RWPE2 (cell line): ENCODE results near the gene DNHD1.

Experiments
- ATAC-seq: fragments of 200-7000 bp; cut with Tn5 transposase; 3 replicates; pipeline ENCODE4 v1.9.1; 2021; ENCODE audit warnings: low read depth
- DNase-seq: peaks from one replicate; pipeline ENCODE4 v3.0.0-alpha.2; 2020; ENCODE audit warnings: low spot score
- H3K27ac ChIP-seq: fragments of 450-650 bp; 2 replicates; pipeline ENCODE4 v1.5.1; 2017; ENCODE audit warnings: mild to moderate bottlenecking; ENCODE audit not compliant: poor library complexity, severe bottlenecking
- H3K27me3 ChIP-seq: fragments of 250-450 bp; sonication (Bioruptor Pico); 2 replicates; pipeline ENCODE4 v1.5.1; 2021; ENCODE audit warnings: mild to moderate bottlenecking, moderate library complexity; ENCODE audit not compliant: insufficient read depth, poor library complexity, severe bottlenecking
- H3K36me3 ChIP-seq: fragments of 250-450 bp; sonication (Bioruptor Pico); 2 replicates; pipeline ENCODE4 v1.5.1; 2020; ENCODE audit warnings: low read depth, mild to moderate bottlenecking, moderate library complexity
- H3K4me1 ChIP-seq: fragments of 250-450 bp; sonication (Bioruptor Pico); 2 replicates; pipeline ENCODE4 v1.5.1; 2021; ENCODE audit warnings: mild to moderate bottlenecking, moderate library complexity; ENCODE audit not compliant: insufficient read depth, poor library complexity, severe bottlenecking
- H3K4me3 ChIP-seq: fragments of 250-450 bp; sonication (Bioruptor Pico); 2 replicates; pipeline ENCODE4 v1.5.1; 2021; ENCODE audit warnings: mild to moderate bottlenecking, moderate library complexity; ENCODE audit not compliant: severe bottlenecking
- H3K9me3 ChIP-seq: fragments of 250-450 bp; sonication (Bioruptor Pico); 2 replicates; pipeline ENCODE4 v1.5.1; 2021; ENCODE audit warnings: mild to moderate bottlenecking, moderate library complexity; ENCODE audit not compliant: severe bottlenecking
- TF ChIP-seq, protein P1 (sequence below): fragments of 450-650 bp; IDR thresholded peaks from one replicate; pipeline ENCODE4 v1.5.1; 2017; ENCODE audit warnings: mild to moderate bottlenecking, moderate library complexity; ENCODE audit not compliant: poor library complexity, severe bottlenecking

The DNHD1 gene, protein sequence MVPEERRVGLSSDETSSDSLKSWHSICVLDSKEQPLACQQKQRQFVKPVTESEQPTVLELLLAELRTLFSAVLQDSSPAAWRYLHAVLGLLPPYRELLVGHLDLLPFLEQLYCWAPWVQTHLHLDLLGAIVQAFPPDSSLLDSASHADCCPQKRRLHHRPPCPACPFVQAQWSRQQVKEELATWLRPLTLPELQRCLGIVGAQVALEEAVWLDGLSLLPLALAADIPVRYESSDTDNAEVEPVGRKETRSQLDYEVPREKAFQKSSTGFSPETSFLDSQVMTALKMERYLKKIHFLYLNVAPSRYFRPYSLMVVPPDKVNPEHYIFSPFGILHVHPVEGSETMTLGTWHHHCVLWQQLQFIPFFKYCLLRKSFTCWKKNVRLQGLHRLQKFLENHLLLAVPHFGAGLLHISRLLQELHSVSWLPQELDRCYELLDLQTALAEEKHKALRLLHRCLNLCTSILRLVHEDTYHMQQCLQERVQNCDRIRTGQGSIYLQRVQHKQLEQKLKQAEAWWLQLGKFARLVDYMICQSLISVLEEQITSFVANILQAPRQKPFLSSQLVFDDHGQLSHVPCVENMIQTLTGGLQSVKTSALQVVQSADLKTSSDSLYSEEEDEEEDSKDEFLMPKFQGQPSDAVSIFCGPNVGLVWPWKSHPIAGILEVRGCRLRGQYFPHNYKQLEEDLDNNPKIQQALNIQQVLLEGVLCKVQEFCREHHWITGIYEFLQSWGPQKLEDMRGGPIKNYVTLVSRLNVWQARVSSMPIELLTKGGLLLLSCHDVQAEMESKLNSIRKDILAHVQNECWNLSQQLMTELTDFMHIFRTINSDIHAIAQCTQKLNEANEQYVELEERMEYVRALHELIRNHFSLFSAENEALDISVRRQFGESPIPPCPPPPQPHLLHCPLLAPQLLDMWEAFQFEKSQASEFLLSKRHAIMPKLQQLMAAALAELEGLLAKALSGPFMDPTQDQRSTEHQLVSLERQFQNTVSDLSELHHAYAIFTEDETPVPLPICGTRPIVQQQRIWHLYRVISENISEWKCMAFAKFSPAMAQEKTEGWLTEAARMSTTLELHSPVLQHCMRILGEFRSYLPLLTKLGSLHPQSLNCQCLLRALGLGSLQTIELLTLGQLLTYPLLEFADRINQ (N-terminal part only)

DNA sequence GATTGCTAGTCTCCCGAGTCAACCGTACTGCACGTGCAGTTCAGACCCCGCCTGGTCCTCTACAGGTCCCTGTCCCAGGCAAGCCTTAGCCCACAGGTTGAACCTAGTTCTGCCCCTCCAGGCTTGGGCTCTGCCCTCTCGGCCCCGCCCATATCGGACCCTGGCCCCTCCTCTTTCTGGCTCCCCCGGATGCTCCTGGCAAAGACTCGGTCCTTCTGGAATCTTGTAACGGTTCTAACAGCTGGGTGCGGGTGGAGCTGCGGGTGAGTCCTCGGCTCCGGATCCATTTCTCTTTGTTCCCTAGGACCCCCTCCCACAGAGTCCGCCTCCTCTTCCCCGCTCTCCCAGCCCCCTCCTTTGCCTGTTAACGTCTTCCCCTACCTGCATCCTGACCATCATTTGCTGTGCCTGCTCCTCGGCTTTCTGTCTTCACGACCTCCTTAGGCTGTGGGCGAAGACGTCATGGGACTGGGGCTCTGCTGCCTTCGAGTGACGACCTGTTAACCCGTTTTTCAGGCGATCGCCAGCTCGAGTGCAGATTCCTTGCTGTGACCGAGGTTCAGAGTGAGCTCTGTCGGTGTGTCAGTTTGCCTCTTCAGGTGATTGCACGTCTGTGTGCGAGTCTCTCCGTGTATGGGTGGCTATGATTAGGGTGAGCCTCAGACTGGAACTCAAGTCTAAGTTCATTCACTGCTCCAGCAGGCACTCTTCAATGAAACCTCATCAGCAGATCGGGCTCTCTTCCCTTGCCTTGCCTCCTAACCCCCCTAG, at the start of gene DNHD1:
DNHD1 (plus strand) TSS at position 212 of the 771 bp plus-strand sequence. CDS start 936 bp downstream, outside the sequence.
- Histone ChIP-seq H3K4me1 (no peaks in the 10 kb centered on the region), H3K9me3 (no peaks in the 10 kb centered on the region), H3K27me3 (no peaks in the 10 kb centered on the region), H3K36me3 (peaks cover 50% of the 10 kb centered on the region), H3K4me3 (no peak within 1 kb of the TSS), H3K27ac (no peak within 1 kb of the TSS)
- TF ChIP-seq, protein P1, sequence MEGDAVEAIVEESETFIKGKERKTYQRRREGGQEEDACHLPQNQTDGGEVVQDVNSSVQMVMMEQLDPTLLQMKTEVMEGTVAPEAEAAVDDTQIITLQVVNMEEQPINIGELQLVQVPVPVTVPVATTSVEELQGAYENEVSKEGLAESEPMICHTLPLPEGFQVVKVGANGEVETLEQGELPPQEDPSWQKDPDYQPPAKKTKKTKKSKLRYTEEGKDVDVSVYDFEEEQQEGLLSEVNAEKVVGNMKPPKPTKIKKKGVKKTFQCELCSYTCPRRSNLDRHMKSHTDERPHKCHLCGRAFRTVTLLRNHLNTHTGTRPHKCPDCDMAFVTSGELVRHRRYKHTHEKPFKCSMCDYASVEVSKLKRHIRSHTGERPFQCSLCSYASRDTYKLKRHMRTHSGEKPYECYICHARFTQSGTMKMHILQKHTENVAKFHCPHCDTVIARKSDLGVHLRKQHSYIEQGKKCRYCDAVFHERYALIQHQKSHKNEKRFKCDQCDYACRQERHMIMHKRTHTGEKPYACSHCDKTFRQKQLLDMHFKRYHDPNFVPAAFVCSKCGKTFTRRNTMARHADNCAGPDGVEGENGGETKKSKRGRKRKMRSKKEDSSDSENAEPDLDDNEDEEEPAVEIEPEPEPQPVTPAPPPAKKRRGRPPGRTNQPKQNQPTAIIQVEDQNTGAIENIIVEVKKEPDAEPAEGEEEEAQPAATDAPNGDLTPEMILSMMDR = no peak
- DNase-seq (no peak), ATAC-seq (no peak)

DNA sequence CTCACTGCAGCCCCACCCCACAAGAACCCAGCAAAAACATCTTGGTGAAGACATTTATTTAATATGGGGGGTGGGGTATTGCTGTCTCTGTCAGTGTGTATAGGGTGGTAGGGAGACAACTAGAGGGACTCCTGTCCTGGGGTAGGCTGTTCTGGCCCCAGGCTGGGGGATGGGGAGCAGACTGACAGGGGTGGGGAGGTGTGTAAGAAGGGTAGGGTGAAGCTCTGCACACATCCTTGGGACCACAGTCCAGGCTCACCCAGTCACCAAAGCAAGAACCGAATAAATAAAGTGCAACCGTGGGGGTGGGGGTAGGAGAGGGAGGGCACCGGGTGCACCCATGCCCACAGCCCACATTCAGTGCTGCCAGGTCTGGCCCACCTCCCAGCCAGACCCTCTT, 48.5 kb upstream of the DNHD1 start:
- ATAC-seq = no peak
- H3K4me3 ChIP-seq = no peak overlapping the region
- peaks cover 15% of the 10 kb centered on the region; the same call in 1 of the 2 replicates for H3K36me3 ChIP-seq
- no peaks in the 10 kb centered on the region for H3K27me3 ChIP-seq
- H3K9me3 ChIP-seq = no peaks in the 10 kb centered on the region
- H3K4me1 ChIP-seq = no peaks in the 10 kb centered on the region
- DNase-seq = no peak
- TF ChIP-seq, protein P1 = no peak
- H3K27ac ChIP-seq = no peak overlapping the region

DNA sequence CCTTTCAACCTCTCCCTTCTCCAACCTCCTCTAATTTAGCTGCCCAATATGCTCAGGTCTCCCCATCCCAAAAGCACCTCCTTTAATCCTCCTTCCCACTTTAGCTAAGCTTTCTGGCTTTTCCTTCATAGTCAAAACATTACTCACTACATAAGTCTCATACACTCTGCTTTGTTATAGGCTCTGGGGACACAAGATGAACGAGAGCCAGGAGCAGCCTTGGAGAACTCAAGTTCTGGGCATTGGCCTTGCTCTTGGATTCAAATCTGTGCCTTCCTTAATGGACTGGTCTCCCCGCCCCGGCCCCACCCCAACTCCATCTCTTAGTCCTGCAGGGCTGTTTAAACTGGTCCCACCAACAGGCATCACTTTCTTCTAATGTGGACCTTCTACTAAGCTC, 44.9 kb upstream of the DNHD1 start:
- Histone ChIP-seq H3K36me3 (peaks cover 24% of the 10 kb centered on the region), H3K9me3 (no peaks in the 10 kb centered on the region), H3K27me3 (no peaks in the 10 kb centered on the region), H3K27ac (no peak overlapping the region), H3K4me1 (no peaks in the 10 kb centered on the region), H3K4me3 (no peak overlapping the region)
- TF ChIP-seq, protein P1 = no peak
- ATAC-seq = no peak
- no peak for DNase-seq

DNA sequence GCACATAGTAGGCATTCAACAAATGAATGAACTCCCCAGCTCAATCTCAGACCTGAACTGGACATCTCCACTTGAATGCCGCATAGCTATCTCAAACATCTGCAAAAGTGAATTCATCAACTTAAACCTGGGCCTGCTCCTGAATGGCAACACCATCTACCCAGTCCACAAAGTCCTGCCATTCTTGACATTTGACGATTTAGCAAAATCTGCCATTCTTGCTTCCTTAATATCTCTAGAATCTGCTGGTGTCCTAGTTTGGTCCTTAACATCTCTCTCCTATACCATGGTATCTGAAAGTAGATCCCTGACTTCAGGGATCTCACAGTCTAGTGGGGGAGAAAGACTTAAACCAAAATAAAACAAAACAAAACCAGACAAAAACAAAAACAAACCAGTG, 43.9 kb upstream of the DNHD1 start:
- no peaks in the 10 kb centered on the region for H3K9me3 ChIP-seq

More for the DNA sequence above, 43.9 kb upstream of the DNHD1 start:
- Histone ChIP-seq H3K27ac (no peak overlapping the region), H3K27me3 (no peaks in the 10 kb centered on the region), H3K4me1 (no peaks in the 10 kb centered on the region), H3K36me3 (peaks cover 24% of the 10 kb centered on the region), H3K4me3 (no peak overlapping the region)
- TF ChIP-seq, protein P1 = no peak
- DNase-seq (no peak), ATAC-seq (no peak)
